GM23338 (cell line): ENCODE data around the gene BCAS3. TPM values are rescaled to one million over a fixed set of nuclear protein-coding genes. Genes with fewer than 3 reads are reported as not detected.

ENCODE experiments used
- ATAC-seq: fragments of 200-7000 bp; cut with Tn5 transposase; 3 replicates; pipeline ENCODE4 v1.9.1; 2020
- DNase-seq: peaks from one replicate; pipeline ENCODE4 v3.0.0-alpha.2; 2015; ENCODE audit warnings: low spot score
- H2AFZ ChIP-seq: fragments of 200-600 bp; sonication (generic); 2 replicates; pipeline ENCODE4 v1.8.0; 2016; ENCODE audit warnings: antibody characterized with exemption, mild to moderate bottlenecking, moderate library complexity
- H3F3A ChIP-seq: fragments of 200-600 bp; sonication (generic); replicated peaks from 2 replicates; pipeline ENCODE4 v1.8.0; 2017; ENCODE audit warnings: antibody characterized with exemption, mixed run types, low read depth
- H3K27ac ChIP-seq: fragments of 200-600 bp; sonication (generic); 2 replicates; pipeline ENCODE4 v1.6.1; 2016; ENCODE audit warnings: low read depth
- H3K27me3 ChIP-seq: fragments of 200-600 bp; sonication (generic); 2 replicates; pipeline ENCODE4 v1.8.0; 2016; ENCODE audit warnings: mild to moderate bottlenecking, mixed run types, moderate library complexity; ENCODE audit not compliant: insufficient read depth
- H3K36me3 ChIP-seq: fragments of 200-600 bp; sonication (generic); 2 replicates; pipeline ENCODE4 v1.8.0; 2016; ENCODE audit warnings: mild to moderate bottlenecking; ENCODE audit not compliant: insufficient read depth
- H3K4me1 ChIP-seq: fragments of 200-600 bp; sonication (generic); 2 replicates; pipeline ENCODE4 v1.8.0; 2016; ENCODE audit warnings: mild to moderate bottlenecking, moderate library complexity; ENCODE audit not compliant: insufficient read depth
- H3K4me2 ChIP-seq: fragments of 200-600 bp; sonication (generic); 2 replicates; pipeline ENCODE4 v1.7.1; 2017; ENCODE audit warnings: mixed run types
- H3K4me3 ChIP-seq: fragments of 200-600 bp; sonication (generic); 2 replicates; pipeline ENCODE4 v1.6.1; 2016; ENCODE audit warnings: mixed run types
- H3K79me2 ChIP-seq: fragments of 200-600 bp; sonication (generic); replicated peaks from 2 replicates; pipeline ENCODE4 v1.8.0; 2017; ENCODE audit warnings: mild to moderate bottlenecking; ENCODE audit not compliant: insufficient read depth
- H3K9me2 ChIP-seq: fragments of 200-600 bp; sonication (generic); 2 replicates; pipeline ENCODE4 v1.8.0; 2017; ENCODE audit not compliant: insufficient read depth
- H4K20me1 ChIP-seq: fragments of 200-600 bp; sonication (generic); replicated peaks from 2 replicates; pipeline ENCODE4 v1.8.0; 2017; ENCODE audit warnings: mild to moderate bottlenecking; ENCODE audit not compliant: insufficient read depth
- H3K27ac Mint-ChIP-seq: 2 replicates; pipeline ENCODE4 v1.8.0; 2020; ENCODE audit warnings: inconsistent platforms, mild to moderate bottlenecking, moderate library complexity, mixed read lengths
- H3K27me3 Mint-ChIP-seq: 3 replicates; pipeline ENCODE4 v1.8.0; 2022; ENCODE audit warnings: low read depth, mild to moderate bottlenecking, moderate library complexity, mixed read lengths, inconsistent platforms; ENCODE audit not compliant: insufficient read depth, poor library complexity
- H3K36me3 Mint-ChIP-seq: 3 replicates; pipeline ENCODE4 v1.8.0; 2021; ENCODE audit warnings: low read depth, mild to moderate bottlenecking, inconsistent platforms, moderate library complexity, mixed read lengths
- H3K4me1 Mint-ChIP-seq: 3 replicates; pipeline ENCODE4 v1.8.0; 2020; ENCODE audit warnings: mild to moderate bottlenecking, inconsistent platforms, mixed read lengths
- H3K4me3 Mint-ChIP-seq: 3 replicates; pipeline ENCODE4 v1.8.0; 2021; ENCODE audit warnings: moderate library complexity, mild to moderate bottlenecking, inconsistent platforms, mixed read lengths
- H3K9me3 Mint-ChIP-seq: 3 replicates; pipeline ENCODE4 v1.8.0; 2020; ENCODE audit warnings: moderate library complexity, mild to moderate bottlenecking, inconsistent platforms, mixed read lengths
- CREB1 ChIP-seq: fragments of 250-450 bp; sonication (Bioruptor Pico); IDR thresholded peaks from 2 replicates; pipeline ENCODE4 v1.5.0; 2020; ENCODE audit warnings: low read depth, mild to moderate bottlenecking, moderate library complexity
- EZH2 ChIP-seq: fragments of 200-600 bp; sonication (generic); IDR thresholded peaks from one replicate; pipeline ENCODE4 v1.8.0; 2017; ENCODE audit warnings: antibody characterized with exemption, mild to moderate bottlenecking, low read depth; ENCODE audit not compliant: unreplicated experiment
- REST ChIP-seq: IDR thresholded peaks from one replicate; pipeline ENCODE4 v1.6.1; 2018; ENCODE audit warnings: antibody characterized with exemption; ENCODE audit not compliant: unreplicated experiment
- ZNF462 ChIP-seq: fragments of 250-450 bp; sonication (Bioruptor Pico); IDR thresholded peaks from 2 replicates; pipeline ENCODE4 v1.5.0; 2020; ENCODE audit warnings: mild to moderate bottlenecking, moderate library complexity
- polyA plus RNA-seq: library from polyadenylated mRNA; unstranded; fragments of >200 nt; fragmentation: Nextera tagmentation; extraction: Ambion mirVana; gene quantifications from 2 replicates; pipeline ENCODE4 v1.2.1, GENCODE V29; 2016
- total RNA-seq: library from RNA; depleted of rRNA; stranded (reverse); fragments of >200 nt; shearing (Covaris generic); gene quantifications from 2 replicates; pipeline ENCODE4 v1.2.3, GENCODE V29; 2014

The BCAS3 gene
- total and polyA plus RNA-seq, 2 experiments from 2014 or later: 8.2 to 28.0 TPM

GRCh38 chr17:61227866-61228265 lies 550.2 kb downstream of the BCAS3 start (continued):
- TF ChIP-seq REST: no peak

- Histone ChIP-seq H3K79me2 (no peaks in the 10 kb centered on the region), H3K4me2 (no peak overlapping the region), H4K20me1 (no peaks in the 10 kb centered on the region), H3K27me3 (no peaks in the 10 kb centered on the region), H3K9me2 (no peaks in the 10 kb centered on the region), H3K4me1 (peaks cover 34% of the 10 kb centered on the region), H3K36me3 (no peaks in the 10 kb centered on the region), H3F3A (no peaks in the 10 kb centered on the region), H2AFZ (no peak overlapping the region), H3K27ac (no peak overlapping the region), H3K4me3 (no peak overlapping the region)
- ATAC-seq (no peak), DNase-seq (no peak)
- peaks cover 25% of the 10 kb centered on the region for H3K4me1 Mint-ChIP-seq
- no peaks in the 10 kb centered on the region for H3K36me3 Mint-ChIP-seq
- no peak for TF ChIP-seq EZH2
- TF ChIP-seq CREB1 (CRISPR knock-in tag): no peak
- no peak for TF ChIP-seq ZNF462 (CRISPR knock-in tag)
- H3K4me3 Mint-ChIP-seq: no peak overlapping the region
- no peaks in the 10 kb centered on the region for H3K9me3 Mint-ChIP-seq
- no peaks in the 10 kb centered on the region for H3K27me3 Mint-ChIP-seq
- no peak overlapping the region for H3K27ac Mint-ChIP-seq
Measured at GRCh38 chr17:61230461-61230860, 552.8 kb downstream of the BCAS3 start.
